H9 (cell line): ENCODE measurements around the gene KLK1. TPM values are rescaled to one million over a fixed set of nuclear protein-coding genes. Genes with fewer than 3 reads are reported as not detected.

Source experiments
- DNase-seq: peaks from one replicate; pipeline ENCODE4 v3.0.0-alpha.2; 2017
- H2AFZ ChIP-seq: one replicate; pipeline ENCODE4 v1.6.1; 2013; ENCODE audit warnings: mild to moderate bottlenecking, low read length, control low read depth, moderate library complexity
- H2AK5ac ChIP-seq: 2 replicates; pipeline ENCODE4 v1.6.1; 2013; ENCODE audit warnings: low read length, control low read depth, mixed read lengths; ENCODE audit not compliant: insufficient read length
- H2BK120ac ChIP-seq: one replicate; pipeline ENCODE4 v1.6.1; 2013; ENCODE audit warnings: low read depth, mild to moderate bottlenecking, low read length, control low read depth, inconsistent platforms; ENCODE audit not compliant: poor library complexity, severe bottlenecking
- H2BK12ac ChIP-seq: 2 replicates; pipeline ENCODE4 v1.6.1; 2013; ENCODE audit warnings: low read length, control low read depth, mixed read lengths, low read depth; ENCODE audit not compliant: insufficient read length
- H2BK15ac ChIP-seq: 2 replicates; pipeline ENCODE4 v1.6.1; 2013; ENCODE audit warnings: low read depth, low read length, control low read depth
- H2BK20ac ChIP-seq: one replicate; pipeline ENCODE4 v1.6.1; 2013; ENCODE audit warnings: low read depth, mild to moderate bottlenecking, low read length, control low read depth, inconsistent platforms; ENCODE audit not compliant: poor library complexity, severe bottlenecking
- H2BK5ac ChIP-seq: 2 replicates; pipeline ENCODE4 v1.6.1; 2013; ENCODE audit warnings: low read length, control low read depth, mixed read lengths; ENCODE audit not compliant: insufficient read length
- H3K14ac ChIP-seq: 2 replicates; pipeline ENCODE4 v1.6.1; 2013; ENCODE audit warnings: low read length, control low read depth; ENCODE audit not compliant: insufficient read depth
- H3K18ac ChIP-seq: 2 replicates; pipeline ENCODE4 v1.6.1; 2013; ENCODE audit warnings: low read depth, mild to moderate bottlenecking, mixed read lengths, low read length, control low read depth; ENCODE audit not compliant: insufficient read length
- H3K23ac ChIP-seq: 2 replicates; pipeline ENCODE4 v1.6.1; 2013; ENCODE audit warnings: low read length, control low read depth, mixed read lengths, low read depth; ENCODE audit not compliant: insufficient read length
- H3K23me2 ChIP-seq: 2 replicates; pipeline ENCODE4 v1.6.1; 2013; ENCODE audit warnings: low read depth, mild to moderate bottlenecking, mixed read lengths, low read length, control low read depth; ENCODE audit not compliant: insufficient read length, poor library complexity, severe bottlenecking
- H3K27ac ChIP-seq: 2 replicates; pipeline ENCODE4 v1.5.1; 2013; ENCODE audit warnings: low read length, control low read depth, mixed read lengths, low read depth; ENCODE audit not compliant: insufficient read length
- H3K27me3 ChIP-seq: 2 replicates; pipeline ENCODE4 v1.6.1; 2013; ENCODE audit warnings: low read length, control low read depth, inconsistent platforms; ENCODE audit not compliant: insufficient read depth
- H3K4ac ChIP-seq: 2 replicates; pipeline ENCODE4 v1.6.1; 2013; ENCODE audit warnings: low read depth, mild to moderate bottlenecking, control low read depth, inconsistent platforms, low read length, moderate library complexity
- H3K4me1 ChIP-seq: 2 replicates; pipeline ENCODE4 v1.6.1; 2013; ENCODE audit warnings: low read length, control low read depth, inconsistent platforms; ENCODE audit not compliant: insufficient read depth
- H3K4me2 ChIP-seq: 2 replicates; pipeline ENCODE4 v1.6.1; 2013; ENCODE audit warnings: low read length, control low read depth, mixed read lengths; ENCODE audit not compliant: insufficient read length, insufficient read depth
- H3K56ac ChIP-seq: 2 replicates; pipeline ENCODE4 v1.6.1; 2013; ENCODE audit warnings: low read depth, mild to moderate bottlenecking, mixed read lengths, low read length, control low read depth; ENCODE audit not compliant: insufficient read length
- H3K79me1 ChIP-seq: 2 replicates; pipeline ENCODE4 v1.6.1; 2013; ENCODE audit warnings: low read depth, mild to moderate bottlenecking, moderate library complexity, low read length, control low read depth, inconsistent platforms; ENCODE audit not compliant: insufficient read depth, poor library complexity, severe bottlenecking
- H3K79me2 ChIP-seq: 2 replicates; pipeline ENCODE4 v1.6.1; 2013; ENCODE audit warnings: low read length, control low read depth, inconsistent platforms; ENCODE audit not compliant: insufficient read depth
- H3K9ac ChIP-seq: 2 replicates; pipeline ENCODE4 v1.6.1; 2013; ENCODE audit warnings: low read length, control low read depth, mixed read lengths; ENCODE audit not compliant: insufficient read length; ENCODE audit errors: extremely low read depth
- H3K9me3 ChIP-seq: one replicate; pipeline ENCODE4 v1.6.1; 2013; ENCODE audit warnings: low read depth, low read length, inconsistent platforms; ENCODE audit not compliant: control insufficient read depth
- H3T11ph ChIP-seq: one replicate; pipeline ENCODE4 v1.6.1; 2013; ENCODE audit warnings: mild to moderate bottlenecking, low read length, control low read depth, inconsistent platforms
- H4K20me1 ChIP-seq: one replicate; pipeline ENCODE4 v1.6.1; 2013; ENCODE audit not compliant: control insufficient read depth, insufficient read length, insufficient read depth
- H4K5ac ChIP-seq: 2 replicates; pipeline ENCODE4 v1.6.1; 2013; ENCODE audit warnings: low read depth, mild to moderate bottlenecking, mixed read lengths, low read length, control low read depth; ENCODE audit not compliant: insufficient read length
- H4K8ac ChIP-seq: replicated peaks from 2 replicates; pipeline ENCODE4 v1.6.1; 2013; ENCODE audit warnings: low read length, control low read depth, mixed read lengths, low read depth; ENCODE audit not compliant: insufficient read length
- H4K91ac ChIP-seq: 2 replicates; pipeline ENCODE4 v1.6.1; 2013; ENCODE audit warnings: low read depth, mild to moderate bottlenecking, moderate library complexity, mixed read lengths, low read length, control low read depth; ENCODE audit not compliant: insufficient read length
- H3K27ac Mint-ChIP-seq, 3 experiments: 2 replicates in 2 of 3; 3 replicates in 1 of 3; pipeline ENCODE4 v1.8.0; 2020 to 2021; ENCODE audit warnings: mixed read lengths in 3 of 3, mild to moderate bottlenecking in 1 of 3, moderate library complexity in 1 of 3
- H3K27me3 Mint-ChIP-seq: 2 replicates; pipeline ENCODE4 v1.8.0; 2021; ENCODE audit warnings: low read depth, mild to moderate bottlenecking, moderate library complexity, mixed read lengths
- H3K36me3 Mint-ChIP-seq, 3 experiments: 2 replicates in 2 of 3; 3 replicates in 1 of 3; pipeline ENCODE4 v1.8.0; 2020 to 2021; ENCODE audit warnings: low read depth in 3 of 3, mixed read lengths in 3 of 3; ENCODE audit not compliant: insufficient read depth in 1 of 3
- H3K4me1 Mint-ChIP-seq, 2 experiments: 2 replicates each; pipeline ENCODE4 v1.8.0; 2020; ENCODE audit warnings: mixed read lengths in 2 of 2
- H3K4me3 Mint-ChIP-seq, 2 experiments: 2 replicates in 1 of 2; 3 replicates in 1 of 2; pipeline ENCODE4 v1.8.0; 2020 to 2021; ENCODE audit warnings: mild to moderate bottlenecking in 2 of 2, mixed read lengths in 2 of 2, moderate library complexity in 1 of 2
- H3K9me3 Mint-ChIP-seq, 2 experiments: 2 replicates in 1 of 2; 3 replicates in 1 of 2; pipeline ENCODE4 v1.8.0; 2020; ENCODE audit warnings: mild to moderate bottlenecking in 2 of 2, mixed read lengths in 2 of 2, moderate library complexity in 1 of 2
- WGBS: extraction: QIAGEN DNeasy Blood & Tissue Kit; methylation state at CpG from one replicate; pipeline ENCODE4 v1.1.7; 2013; ENCODE audit warnings: missing lambda C conversion rate, low lambda C conversion rate, mixed read lengths; ENCODE audit not compliant: insufficient read length; ENCODE audit errors: extremely low coverage; 5-methylcytosine and 5-hydroxymethylcytosine counted together
- total RNA-seq: library from RNA; stranded (reverse); gene quantifications from 2 replicates; pipeline ENCODE4 v1.2.1, GENCODE V29; 2021
- TF ChIP-seq, protein P1 (sequence below): fragments of 200-600 bp; sonication (generic); conservative IDR thresholded peaks from 3 replicates; pipeline ENCODE4 v1.8.0; 2021; ENCODE audit warnings: antibody characterized with exemption, mild to moderate bottlenecking

KLK1 gene
- total RNA-seq, 1 experiment from 2014 or later = 2.3 TPM

DNA sequence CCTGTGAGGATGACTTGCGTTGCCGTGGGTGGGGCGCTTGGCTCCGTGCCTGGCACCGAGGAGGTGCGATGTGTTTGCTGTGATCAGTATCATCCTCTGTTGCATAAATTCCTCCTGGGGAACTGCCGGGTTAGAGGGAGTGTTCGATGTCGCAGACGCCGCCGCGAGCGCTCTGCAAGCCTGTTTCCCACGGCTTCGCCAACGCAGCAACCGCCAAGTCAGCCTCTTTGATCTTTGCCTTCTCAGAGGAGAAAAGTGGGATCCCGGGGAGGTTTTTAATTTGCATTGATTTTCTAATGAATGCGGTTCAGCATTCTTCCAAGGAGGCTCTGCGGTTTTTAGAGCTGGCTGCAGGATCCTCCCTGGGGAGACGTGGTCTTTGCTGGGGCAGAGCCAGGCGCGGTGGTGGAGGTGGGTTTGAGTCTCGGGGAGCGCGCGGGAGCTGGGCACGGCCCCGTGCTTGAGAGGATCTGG lies 45.7 kb downstream of the KLK1 start:
- Histone ChIP-seq H2BK12ac (no peak overlapping the region), H3K56ac (no peak overlapping the region), H3K79me1 (no peaks in the 10 kb centered on the region), H3K79me2 (no peaks in the 10 kb centered on the region), H2AFZ (no peak overlapping the region), H3T11ph (no peak overlapping the region), H4K5ac (no peak overlapping the region), H2BK120ac (no peak overlapping the region), H3K4me2 (peak overlapping the region; percentile 58), H3K18ac (no peak overlapping the region), H4K20me1 (no peaks in the 10 kb centered on the region), H3K4ac (no peak overlapping the region), H3K14ac (no peak overlapping the region), H2BK5ac (no peak overlapping the region), H2BK20ac (no peak overlapping the region), H3K27ac (no peak overlapping the region), H3K27me3 (peaks cover 17% of the 10 kb centered on the region; the same call in 1 of the 2 replicates), H3K9ac (no peak overlapping the region), H3K23ac (no peak overlapping the region), H3K4me1 (peaks cover 2% of the 10 kb centered on the region; the same call in 1 of the 2 replicates), H2BK15ac (no peak overlapping the region), H4K8ac (no peak overlapping the region), H3K23me2 (no peaks in the 10 kb centered on the region), H3K9me3 (no peaks in the 10 kb centered on the region), H2AK5ac (no peak overlapping the region), H4K91ac (no peak overlapping the region)
- no peak overlapping the region for H3K27ac Mint-ChIP-seq
- peaks cover 14 to 27% of the 10 kb centered on the region in 2 experiments for H3K4me1 Mint-ChIP-seq
- no CpG with 5 or more reads among the region's 30 CpGs for WGBS
- peak; percentile 79 for DNase-seq
- H3K36me3 Mint-ChIP-seq = no peaks in the 10 kb centered on the region
- H3K27me3 Mint-ChIP-seq = peaks cover 100% of the 10 kb centered on the region
- H3K9me3 Mint-ChIP-seq = peaks cover 2 to 8% of the 10 kb centered on the region in 2 experiments; a peak in 4 of 5 replicates
- TF ChIP-seq, protein P1, sequence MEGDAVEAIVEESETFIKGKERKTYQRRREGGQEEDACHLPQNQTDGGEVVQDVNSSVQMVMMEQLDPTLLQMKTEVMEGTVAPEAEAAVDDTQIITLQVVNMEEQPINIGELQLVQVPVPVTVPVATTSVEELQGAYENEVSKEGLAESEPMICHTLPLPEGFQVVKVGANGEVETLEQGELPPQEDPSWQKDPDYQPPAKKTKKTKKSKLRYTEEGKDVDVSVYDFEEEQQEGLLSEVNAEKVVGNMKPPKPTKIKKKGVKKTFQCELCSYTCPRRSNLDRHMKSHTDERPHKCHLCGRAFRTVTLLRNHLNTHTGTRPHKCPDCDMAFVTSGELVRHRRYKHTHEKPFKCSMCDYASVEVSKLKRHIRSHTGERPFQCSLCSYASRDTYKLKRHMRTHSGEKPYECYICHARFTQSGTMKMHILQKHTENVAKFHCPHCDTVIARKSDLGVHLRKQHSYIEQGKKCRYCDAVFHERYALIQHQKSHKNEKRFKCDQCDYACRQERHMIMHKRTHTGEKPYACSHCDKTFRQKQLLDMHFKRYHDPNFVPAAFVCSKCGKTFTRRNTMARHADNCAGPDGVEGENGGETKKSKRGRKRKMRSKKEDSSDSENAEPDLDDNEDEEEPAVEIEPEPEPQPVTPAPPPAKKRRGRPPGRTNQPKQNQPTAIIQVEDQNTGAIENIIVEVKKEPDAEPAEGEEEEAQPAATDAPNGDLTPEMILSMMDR = no peak
- peak overlapping the region; percentile 19 to 72; a peak in 3 of 5 replicates for H3K4me3 Mint-ChIP-seq
